AG09319 (cell line): ENCODE measurements around the gene PITPNC1.

Source experiments
- DNase-seq: peaks from one replicate; pipeline ENCODE4 v3.0.0-alpha.2; 2010; ENCODE audit warnings: low read depth; ENCODE audit errors: extremely low read depth
- CTCF ChIP-seq: IDR thresholded peaks from 2 replicates; pipeline ENCODE4 v1.5.1; 2011; ENCODE audit warnings: low read depth, mild to moderate bottlenecking, inconsistent platforms, low read length, moderate library complexity

PITPNC1 gene

GRCh38 chr17:67711916-67712315 lies 334.8 kb downstream of the PITPNC1 start:
- no peak for DNase-seq
- no peak for TF ChIP-seq CTCF

GRCh38 chr17:67712375-67712774 lies 335.3 kb downstream of the PITPNC1 start:
- TF ChIP-seq CTCF: no peak
- no peak for DNase-seq

- no peak for TF ChIP-seq CTCF
- DNase-seq: no peak
These were observed 336.1 kb downstream of the PITPNC1 start for GRCh38 chr17:67713169-67713568.

- DNase-seq: no peak
- no peak for TF ChIP-seq CTCF
These were observed 339.3 kb downstream of the PITPNC1 start for GRCh38 chr17:67716405-67716798.

- DNase-seq: no peak
- no peak for TF ChIP-seq CTCF
These were observed 340.1 kb downstream of the PITPNC1 start for GRCh38 chr17:67717192-67717623.

GRCh38 chr17:67717624-67718324 lies 340.7 kb downstream of the PITPNC1 start, which contains the start of gene NOL11:
Gene NOL11 (plus strand): TSS chr17:67717936. CDS start chr17:67717948, 12 bp downstream.
- peak; percentile 97 for DNase-seq
- peak; percentile 96 for TF ChIP-seq CTCF

GRCh38 chr17:67718325-67718941 lies 341.4 kb downstream of the PITPNC1 start:
- no peak for TF ChIP-seq CTCF
- DNase-seq: no peak
